Measurements from ENCODE around the gene SKOR2. TPM values are rescaled to one million over a fixed set of nuclear protein-coding genes. Genes with fewer than 3 reads are reported as not detected.
A peak's percentile ranks its signal among the peaks of the same experiment; 100 is the strongest.

Gene SKOR2
- polyA plus RNA-seq, 3 donors = not detected

GRCh38 chr18:47262301-47263149 is 11.1 kb upstream of the SKOR2 start:
- DNase-seq (ENCODE audit: extremely low read depth in 1 of 11, low read depth in 9 of 11, low spot score in 4 of 11) = no peak

- no peak for DNase-seq (ENCODE audit: extremely low read depth in 1 of 11, low read depth in 9 of 11, low spot score in 4 of 11)
Observed at GRCh38 chr18:47261902-47262300, 10.4 kb upstream of the SKOR2 start.

- DNase-seq (ENCODE audit: extremely low read depth in 1 of 11, low read depth in 9 of 11, low spot score in 4 of 11) = no peak
Observed at GRCh38 chr18:47260924-47261701, 9.7 kb upstream of the SKOR2 start.

GRCh38 chr18:47260120-47260923 is 8.9 kb upstream of the SKOR2 start:
- DNase-seq (ENCODE audit: extremely low read depth in 1 of 11, low read depth in 9 of 11, low spot score in 4 of 11) = peak in 9 of 11 donors; percentile 26 to 73 (median 47)

GRCh38 chr18:47254341-47254939 is 3.0 kb upstream of the SKOR2 start:
- peak; percentile 46 to 79 (median 66) for DNase-seq (ENCODE audit: extremely low read depth in 1 of 11, low read depth in 9 of 11, low spot score in 4 of 11)

- DNase-seq (ENCODE audit: extremely low read depth in 1 of 11, low read depth in 9 of 11, low spot score in 4 of 11) = no peak
Observed at GRCh38 chr18:47253101-47253654, 1.7 kb upstream of the SKOR2 start.

- no peak for DNase-seq (ENCODE audit: extremely low read depth in 1 of 11, low read depth in 9 of 11, low spot score in 4 of 11)
Observed at GRCh38 chr18:47250391-47251046, 941 bp downstream of the SKOR2 start.

- DNase-seq (ENCODE audit: extremely low read depth in 1 of 11, low read depth in 9 of 11, low spot score in 4 of 11) = no peak
Observed at GRCh38 chr18:47249314-47249981, 2.0 kb downstream of the SKOR2 start.

- DNase-seq (ENCODE audit: extremely low read depth in 1 of 11, low read depth in 9 of 11, low spot score in 4 of 11) = no peak
Observed at GRCh38 chr18:47248604-47249313, 2.7 kb downstream of the SKOR2 start.

GRCh38 chr18:47248115-47248603 is 3.3 kb downstream of the SKOR2 start:
- DNase-seq (ENCODE audit: extremely low read depth in 1 of 11, low read depth in 9 of 11, low spot score in 4 of 11) = no peak

GRCh38 chr18:47247416-47248114 is 3.9 kb downstream of the SKOR2 start:
- peak in 1 of 11 donors; percentile 3 for DNase-seq (ENCODE audit: extremely low read depth in 1 of 11, low read depth in 9 of 11, low spot score in 4 of 11)

GRCh38 chr18:47247036-47247415 is 4.4 kb downstream of the SKOR2 start:
- no peak for DNase-seq (ENCODE audit: extremely low read depth in 1 of 11, low read depth in 9 of 11, low spot score in 4 of 11)

GRCh38 chr18:47246027-47246971 is 5.2 kb downstream of the SKOR2 start:
- no peak for DNase-seq (ENCODE audit: extremely low read depth in 1 of 11, low read depth in 9 of 11, low spot score in 4 of 11)

GRCh38 chr18:47244086-47244485 is 7.4 kb downstream of the SKOR2 start:
- no peak for DNase-seq (ENCODE audit: extremely low read depth in 1 of 11, low read depth in 9 of 11, low spot score in 4 of 11)

- DNase-seq (ENCODE audit: extremely low read depth in 1 of 11, low read depth in 9 of 11, low spot score in 4 of 11) = no peak
Observed at GRCh38 chr18:47235096-47235495, 16.4 kb downstream of the SKOR2 start.
